DMS53 (cell line): ENCODE data around the gene PNPLA2.

Source experiments
- DNase-seq: peaks from one replicate; lab custom pipeline; 2025; lab: John Stamatoyannopoulos, UW

PNPLA2 gene

GRCh38 chr11:816433-816779 is 2.3 kb upstream of the PNPLA2 start:
- peak; percentile 56 for DNase-seq

GRCh38 chr11:819129-819931 is 616 bp downstream of the PNPLA2 start:
- peak; percentile 98 for DNase-seq

- peak; percentile 99 for DNase-seq
Observed at GRCh38 chr11:819943-820649, 1.4 kb downstream of the PNPLA2 start.

- DNase-seq = peak; percentile 84
Observed at GRCh38 chr11:820655-821511, 2.2 kb downstream of the PNPLA2 start.

GRCh38 chr11:821512-822371 is 3.0 kb downstream of the PNPLA2 start:
- peak; percentile 61 for DNase-seq

- DNase-seq = peak; percentile 91
Observed at GRCh38 chr11:823441-824291, 5.0 kb downstream of the PNPLA2 start.

GRCh38 chr11:824292-824880 is 5.7 kb downstream of the PNPLA2 start:
- peak; percentile 98 for DNase-seq

GRCh38 chr11:824942-825341 is 6.2 kb downstream of the PNPLA2 start:
- peak; percentile 86 for DNase-seq

- DNase-seq = peak; percentile 62
Observed at GRCh38 chr11:825366-826226, 6.9 kb downstream of the PNPLA2 start.

- DNase-seq = no peak
Observed at GRCh38 chr11:826227-826621, 7.5 kb downstream of the PNPLA2 start.

- DNase-seq = no peak
Observed at GRCh38 chr11:826836-827145, 8.1 kb downstream of the PNPLA2 start.

- DNase-seq = peak; percentile 93
Observed at GRCh38 chr11:827146-827896, 8.6 kb downstream of the PNPLA2 start.

GRCh38 chr11:827897-828192 is 9.1 kb downstream of the PNPLA2 start, which contains the start of gene CRACR2B:
Gene CRACR2B (plus strand): TSS chr11:827919. CDS start chr11:828608, 689 bp downstream.
- DNase-seq = no peak

GRCh38 chr11:828506-829175 is 9.9 kb downstream of the PNPLA2 start:
- no peak for DNase-seq

GRCh38 chr11:829176-829846 is 10.6 kb downstream of the PNPLA2 start:
- DNase-seq = peak; percentile 86

- peak; percentile 86 for DNase-seq
Observed at GRCh38 chr11:829847-830294, 11.2 kb downstream of the PNPLA2 start.

GRCh38 chr11:830295-831117 is 11.8 kb downstream of the PNPLA2 start:
- DNase-seq = peak; percentile 97
